IMR-90 (cell line): ENCODE results near the gene KCNT2. TPM values are rescaled to one million over a fixed set of nuclear protein-coding genes. Genes with fewer than 3 reads are reported as not detected.

Source experiments
- ATAC-seq: fragments of 200-7000 bp; cut with Tn5 transposase; 2 replicates; pipeline ENCODE4 v1.9.1; 2020; ENCODE audit warnings: low read depth, mild to moderate bottlenecking, moderate library complexity
- BruUV-seq: library from RNA; stranded (reverse); fragments of 400-500 nt; replicated peaks from 2 replicates; lab custom pipeline; 2021; lab: Mats Ljungman, UMichigan
- CTCF ChIA-PET: fragments of 300-600 bp; formaldehyde crosslinking; extraction: SDS; loops from one replicate; lab custom pipeline; 2021; ENCODE audit warnings: antibody characterized with exemption; lab: Yijun Ruan, JAX
- POLR2A ChIA-PET: fragments of 300-600 bp; sonication (Branson Sonifier 250); formaldehyde crosslinking; loops from one replicate; lab custom pipeline; 2022; ENCODE audit warnings: antibody characterized with exemption; ENCODE audit not compliant: unreplicated experiment; lab: Charles Lee
- DNase-seq: peaks from one replicate; pipeline ENCODE4 v3.0.0; 2013
- H2AFZ ChIP-seq: replicated peaks from 2 replicates; pipeline ENCODE3; 2013; ENCODE audit warnings: low read length, mild to moderate bottlenecking; ENCODE audit not compliant: poor library complexity
- H2AK5ac ChIP-seq: 2 replicates; pipeline ENCODE4 v1.6.1; 2013; ENCODE audit warnings: low read depth, low read length, inconsistent platforms
- H2AK9ac ChIP-seq: replicated peaks from 2 replicates; pipeline ENCODE3; 2013; ENCODE audit warnings: mild to moderate bottlenecking, low read depth, low read length, moderate library complexity; ENCODE audit not compliant: poor library complexity
- H2BK120ac ChIP-seq: 2 replicates; pipeline ENCODE4 v1.6.1; 2013; ENCODE audit warnings: low read depth, low read length, inconsistent platforms
- H2BK15ac ChIP-seq: 3 replicates; pipeline ENCODE4 v1.6.1; 2013; ENCODE audit warnings: low read depth, low read length, inconsistent platforms
- H2BK20ac ChIP-seq: 2 replicates; pipeline ENCODE4 v1.6.1; 2013; ENCODE audit warnings: low read depth, mild to moderate bottlenecking, inconsistent platforms, low read length, moderate library complexity
- H2BK5ac ChIP-seq: 2 replicates; pipeline ENCODE4 v1.6.1; 2013; ENCODE audit warnings: mild to moderate bottlenecking, low read depth, low read length, inconsistent platforms; ENCODE audit not compliant: poor library complexity, severe bottlenecking
- H3K14ac ChIP-seq: replicated peaks from 2 replicates; pipeline ENCODE4 v1.6.1; 2013; ENCODE audit warnings: low read depth, low read length, inconsistent platforms
- H3K18ac ChIP-seq: 2 replicates; pipeline ENCODE4 v1.6.1; 2013; ENCODE audit warnings: low read depth, low read length, control low read depth
- H3K23ac ChIP-seq: 2 replicates; pipeline ENCODE4 v1.6.1; 2013; ENCODE audit warnings: low read depth, low read length, inconsistent platforms
- H3K27ac ChIP-seq: 2 replicates; pipeline ENCODE4 v1.5.1; 2013; ENCODE audit warnings: mild to moderate bottlenecking, control low read depth, low read length; ENCODE audit not compliant: insufficient read depth
- H3K27me3 ChIP-seq: 2 replicates; pipeline ENCODE4 v1.6.1; 2013; ENCODE audit warnings: low read length; ENCODE audit not compliant: control insufficient read depth, insufficient read depth
- H3K36me3 ChIP-seq: 2 replicates; pipeline ENCODE4 v1.6.1; 2013; ENCODE audit warnings: low read length, mixed read lengths; ENCODE audit not compliant: control insufficient read depth, insufficient read depth
- H3K4ac ChIP-seq: 2 replicates; pipeline ENCODE4 v1.6.1; 2013; ENCODE audit warnings: low read depth, low read length, inconsistent platforms
- H3K4me1 ChIP-seq: 2 replicates; pipeline ENCODE4 v1.6.1; 2013; ENCODE audit warnings: low read length, mixed read lengths; ENCODE audit not compliant: control insufficient read depth, insufficient read depth
- H3K4me2 ChIP-seq: 2 replicates; pipeline ENCODE4 v1.6.1; 2013; ENCODE audit warnings: low read depth, mild to moderate bottlenecking, control low read depth, low read length, moderate library complexity
- H3K4me3 ChIP-seq: 2 replicates; pipeline ENCODE4 v1.5.1; 2013; ENCODE audit warnings: low read depth, mild to moderate bottlenecking, control low read depth, low read length, moderate library complexity; ENCODE audit not compliant: insufficient read depth
- H3K56ac ChIP-seq: 2 replicates; pipeline ENCODE4 v1.6.1; 2013; ENCODE audit warnings: low read length, inconsistent platforms; ENCODE audit not compliant: insufficient read depth; ENCODE audit errors: extremely low read depth
- H3K79me1 ChIP-seq, 2 experiments: 2 replicates each; pipeline ENCODE4 v1.6.1; 2013; ENCODE audit warnings: low read length in 2 of 2, inconsistent platforms in 1 of 2, low read depth in 1 of 2
- H3K9ac ChIP-seq: 2 replicates; pipeline ENCODE4 v1.6.1; 2013; ENCODE audit warnings: low read depth, low read length, control low read depth
- H3K9me1 ChIP-seq: 2 replicates; pipeline ENCODE4 v1.6.1; 2013; ENCODE audit warnings: low read length, inconsistent platforms; ENCODE audit not compliant: insufficient read depth
- H3K9me3 ChIP-seq: 2 replicates; pipeline ENCODE4 v1.6.1; 2013; ENCODE audit warnings: low read length; ENCODE audit not compliant: control insufficient read depth, insufficient read depth
- H4K20me1 ChIP-seq: 2 replicates; pipeline ENCODE4 v1.6.1; 2013; ENCODE audit warnings: low read length, inconsistent platforms; ENCODE audit not compliant: insufficient read depth
- H4K5ac ChIP-seq: 2 replicates; pipeline ENCODE4 v1.6.1; 2013; ENCODE audit warnings: mild to moderate bottlenecking, low read depth, low read length, control low read depth
- H4K8ac ChIP-seq, 2 experiments: 2 replicates each; pipeline ENCODE4 v1.6.1; 2013; ENCODE audit warnings: low read depth in 2 of 2, low read length in 2 of 2, control low read depth in 1 of 2, inconsistent platforms in 1 of 2
- H4K91ac ChIP-seq: 2 replicates; pipeline ENCODE4 v1.6.1; 2013; ENCODE audit warnings: low read depth, low read length, inconsistent platforms; ENCODE audit not compliant: insufficient read depth
- BHLHE40 ChIP-seq: fragments of 150-350 bp; IDR thresholded peaks from 2 replicates; pipeline ENCODE4 v1.6.1; 2016; ENCODE audit warnings: mild to moderate bottlenecking, low read depth, low read length
- CEBPB ChIP-seq: IDR thresholded peaks from 2 replicates; pipeline ENCODE4 v1.6.1; 2012; ENCODE audit warnings: low read depth, low read length, improper control_type of control experiment
- CHD1 ChIP-seq: IDR thresholded peaks from 2 replicates; pipeline ENCODE4 v1.6.1; 2012; ENCODE audit warnings: low read depth, low read length, improper control_type of control experiment
- ELK1 ChIP-seq: fragments of 150-350 bp; IDR thresholded peaks from 2 replicates; pipeline ENCODE4 v1.6.1; 2016; ENCODE audit warnings: low read depth, mild to moderate bottlenecking, low read length, moderate library complexity, borderline replicate concordance
- MAFK ChIP-seq: IDR thresholded peaks from 2 replicates; pipeline ENCODE4 v1.6.1; 2012; ENCODE audit warnings: low read depth, low read length, improper control_type of control experiment
- MAZ ChIP-seq: IDR thresholded peaks from 2 replicates; pipeline ENCODE4 v1.6.1; 2012; ENCODE audit warnings: low read depth, mild to moderate bottlenecking, low read length, improper control_type of control experiment, moderate library complexity, borderline replicate concordance
- MXI1 ChIP-seq: IDR thresholded peaks from 2 replicates; pipeline ENCODE4 v1.6.1; 2012; ENCODE audit warnings: low read depth, mild to moderate bottlenecking, low read length, moderate library complexity, borderline replicate concordance
- NFE2L2 ChIP-seq: fragments of 150-350 bp; IDR thresholded peaks from 2 replicates; pipeline ENCODE4 v1.6.1; 2016; ENCODE audit warnings: low read depth, mild to moderate bottlenecking, low read length
- POLR2A ChIP-seq: IDR thresholded peaks from 2 replicates; pipeline ENCODE4 v1.6.1; 2012; ENCODE audit warnings: mild to moderate bottlenecking, low read depth, low read length
- RCOR1 ChIP-seq: IDR thresholded peaks from 2 replicates; pipeline ENCODE4 v1.6.1; 2012; ENCODE audit warnings: mild to moderate bottlenecking, low read length, improper control_type of control experiment; ENCODE audit not compliant: insufficient replicate concordance
- RFX5 ChIP-seq: IDR thresholded peaks from 2 replicates; pipeline ENCODE4 v1.8.0; 2012; ENCODE audit warnings: low read depth, mild to moderate bottlenecking, low read length, moderate library complexity
- SMC3 ChIP-seq: fragments of 150-350 bp; IDR thresholded peaks from 2 replicates; pipeline ENCODE4 v1.6.1; 2016; ENCODE audit warnings: low read depth, mild to moderate bottlenecking, antibody characterized with exemption, low read length, moderate library complexity
- WGBS, 2 experiments: methylation state at CpG; one replicate each; pipeline versions ENCODE4 v1.1.5 to v1.1.7; 2013; ENCODE audit warnings: missing lambda C conversion rate in 2 of 2; ENCODE audit not compliant: insufficient read length in 1 of 2; ENCODE audit errors: extremely low coverage in 2 of 2; 5-methylcytosine and 5-hydroxymethylcytosine counted together
- dilution Hi-C: fragments of 300-500 bp; cut with HindIII; formaldehyde crosslinking; loops from one replicate; pipeline ENCODE4 v1.14.3; 2018; ENCODE audit warnings: low sequenced_read_pairs; ENCODE audit not compliant: unreplicated experiment
- in situ Hi-C: fragments of 300-500 bp; cut with MboI; formaldehyde crosslinking; loops from 3 replicates; pipeline ENCODE4 v1.14.3; 2019; ENCODE audit warnings: low sequenced_read_pairs, inconsistent platforms, mixed read lengths
- intact Hi-C: fragments of 100-400 bp; cut with micrococcal nuclease; formaldehyde crosslinking; loops from 2 replicates; pipeline ENCODE4 v1.10.0; 2022
- polyA plus RNA-seq, 3 experiments: library from polyadenylated mRNA; depleted of rRNA; stranded (reverse); fragments of >200 nt; gene quantifications; 2 replicates each; pipeline ENCODE4 v1.2.3, GENCODE V29; 2012; ENCODE audit warnings: low replicate concordance in 1 of 3
- total RNA-seq: library from RNA; depleted of rRNA; stranded (reverse); fragments of >200 nt; gene quantifications from 2 replicates; pipeline ENCODE4 v1.2.3, GENCODE V29; 2012

The KCNT2 gene
- total and polyA plus RNA-seq, 2 of the 4 experiments (the other 2 are of a cell fraction), result 0.22 to 0.72 TPM

DNA sequence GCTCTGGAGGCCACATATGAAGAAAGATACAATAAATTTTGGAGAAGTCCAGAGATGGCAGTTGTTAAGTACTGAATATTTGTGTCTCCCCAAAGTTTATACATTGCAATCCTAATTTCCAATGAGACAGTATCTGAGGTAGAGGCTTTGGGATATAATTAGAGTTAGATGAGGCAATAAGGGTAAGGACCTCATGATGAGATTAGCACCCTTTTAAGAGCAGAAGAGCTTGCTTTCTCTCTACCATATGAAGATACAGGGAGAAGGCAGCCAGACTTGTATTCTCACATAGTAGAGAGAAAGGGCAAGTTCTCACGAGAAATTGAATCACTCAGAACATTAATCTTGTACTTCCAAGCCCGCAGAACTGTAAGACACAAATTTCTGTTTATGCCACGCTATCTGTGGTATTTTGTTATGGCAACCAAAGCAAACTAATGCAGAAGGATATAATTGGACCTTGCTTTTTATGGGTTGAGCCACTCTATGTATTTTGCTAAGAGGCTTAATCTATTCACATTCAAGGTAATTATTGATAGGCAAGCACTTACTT, 430.1 kb downstream of the KCNT2 start:
- H2AFZ ChIP-seq, result no peak overlapping the region
- intact Hi-C loops (no loop called here), dilution Hi-C loops (no loop called here), in situ Hi-C loops (no loop called here)
- H3K4me3 ChIP-seq, result no peak overlapping the region
- H3K23ac ChIP-seq, result no peak overlapping the region
- ATAC-seq, result peak; percentile 35
- no peaks in the 10 kb centered on the region for H3K36me3 ChIP-seq
- no peak overlapping the region for H4K5ac ChIP-seq
- H2AK9ac ChIP-seq, result no peak overlapping the region
- no peak overlapping the region for H4K8ac ChIP-seq
- no peak overlapping the region for H3K9ac ChIP-seq
- no peaks in the 10 kb centered on the region for H4K20me1 ChIP-seq
- no peak overlapping the region for H2BK5ac ChIP-seq
- H2BK120ac ChIP-seq, result no peak overlapping the region
- peaks cover 11% of the 10 kb centered on the region for H3K4me1 ChIP-seq
- H3K27me3 ChIP-seq, result no peaks in the 10 kb centered on the region
- peak overlapping the region; percentile 9; the same call in 1 of the 2 replicates for H3K4me2 ChIP-seq
- no peak overlapping the region for H3K14ac ChIP-seq
- H3K18ac ChIP-seq, result peak overlapping the region; percentile 16; the same call in 1 of the 2 replicates
- CTCF ChIA-PET, result no interaction called here
- H2BK20ac ChIP-seq, result no peak overlapping the region
- H3K9me1 ChIP-seq, result peaks cover 10% of the 10 kb centered on the region
- DNase-seq, result peak; percentile 79
- no TSS peak for BruUV-seq
- no peak overlapping the region for H3K27ac ChIP-seq
- no peak overlapping the region for H3K4ac ChIP-seq
- TF ChIP-seq RFX5, result no peak
- no peak for TF ChIP-seq CHD1
- no peak for TF ChIP-seq CEBPB
- TF ChIP-seq POLR2A, result no peak
- TF ChIP-seq RCOR1, result no peak
- TF ChIP-seq NFE2L2, result no peak
- no peak for TF ChIP-seq BHLHE40
- no peak for TF ChIP-seq MAZ
- no peak for TF ChIP-seq MAFK
- no peak for TF ChIP-seq ELK1
- no peak for TF ChIP-seq SMC3
- no peak for TF ChIP-seq MXI1
- POLR2A ChIA-PET, result no interaction called here
- no CpG with 5 or more reads among the region's 3 CpGs for WGBS, 2 experiments
- H3K9me3 ChIP-seq, result no peaks in the 10 kb centered on the region
- H3K56ac ChIP-seq, result no peak overlapping the region
- H4K91ac ChIP-seq, result no peak overlapping the region
- no peaks in the 10 kb centered on the region for H3K79me1 ChIP-seq
- no peak overlapping the region for H2AK5ac ChIP-seq
- H2BK15ac ChIP-seq, result no peak overlapping the region; the same call in 2 of the 3 replicates
